Measurements from ENCODE around the gene CHST10.

The CHST10 gene

GRCh38 chr2:100422320-100423055 is 5.0 kb upstream of the CHST10 start:
- H3K4me3 ChIP-seq (replicated peaks; ENCODE audit: insufficient read depth, low read length) = no peak overlapping the region
- no peaks in the 10 kb centered on the region for H3K27me3 ChIP-seq (ENCODE audit: insufficient read depth, poor library complexity, severe bottlenecking)
- TF ChIP-seq REST (IDR thresholded peaks at IDR 0.05; ENCODE audit: insufficient replicate concordance, low read depth) = no peak
- peak; percentile 22 for TF ChIP-seq CTCF (IDR thresholded peaks at IDR 0.05; ENCODE audit: insufficient read depth, low read length)
- peak in 1 of 2 experiments; percentile 7 for DNase-seq (ENCODE audit: low read depth in 1 of 2, low spot score in 1 of 2)
- no peak overlapping the region for H3K27ac ChIP-seq (replicated peaks)

GRCh38 chr2:100419915-100420314 is 2.4 kb upstream of the CHST10 start:
- peak in 1 of 2 experiments; percentile 7 for DNase-seq (ENCODE audit: low read depth in 1 of 2, low spot score in 1 of 2)
- Histone ChIP-seq H3K27ac (replicated peaks) (no peak overlapping the region), H3K27me3 (ENCODE audit: insufficient read depth, poor library complexity, severe bottlenecking) (no peaks in the 10 kb centered on the region), H3K4me3 (replicated peaks; ENCODE audit: insufficient read depth, low read length) (no peak overlapping the region)
- no peak for TF ChIP-seq SPI1 (IDR thresholded peaks at IDR 0.05; ENCODE audit: borderline replicate concordance, low read depth)
- no peak for TF ChIP-seq REST (IDR thresholded peaks at IDR 0.05; ENCODE audit: insufficient replicate concordance, low read depth)
- TF ChIP-seq POLR2AphosphoS5 (IDR thresholded peaks at IDR 0.05; ENCODE audit: low read depth) = no peak
- no peak for TF ChIP-seq GABPA (IDR thresholded peaks at IDR 0.05; ENCODE audit: low read depth)
- no peak for TF ChIP-seq CTCF (IDR thresholded peaks at IDR 0.05; ENCODE audit: insufficient read depth, low read length)

- Histone ChIP-seq H3K27ac (replicated peaks) (no peak overlapping the region), H3K4me3 (replicated peaks; ENCODE audit: insufficient read depth, low read length) (no peak overlapping the region), H3K27me3 (ENCODE audit: insufficient read depth, poor library complexity, severe bottlenecking) (no peaks in the 10 kb centered on the region)
- no peak for DNase-seq (ENCODE audit: low read depth in 1 of 2, low spot score in 1 of 2)
- TF ChIP-seq GABPA (IDR thresholded peaks at IDR 0.05; ENCODE audit: low read depth) (no peak), CTCF (IDR thresholded peaks at IDR 0.05; ENCODE audit: insufficient read depth, low read length) (no peak), SPI1 (IDR thresholded peaks at IDR 0.05; ENCODE audit: borderline replicate concordance, low read depth) (no peak), REST (IDR thresholded peaks at IDR 0.05; ENCODE audit: insufficient replicate concordance, low read depth) (no peak), POLR2AphosphoS5 (IDR thresholded peaks at IDR 0.05; ENCODE audit: low read depth) (no peak)
These were observed 1.0 kb upstream of the CHST10 start for GRCh38 chr2:100418406-100418962.
